ENCODE measurements around the gene CAPZB.

Gene CAPZB

GRCh38 chr1:19327736-19328135 is 157.6 kb downstream of the CAPZB start:
- DNase-seq (ENCODE audit: low read depth) = no peak

GRCh38 chr1:19327301-19327700 is 158.0 kb downstream of the CAPZB start:
- DNase-seq (ENCODE audit: low read depth) = no peak

GRCh38 chr1:19326748-19327065 is 158.6 kb downstream of the CAPZB start:
- no peak for DNase-seq (ENCODE audit: low read depth)

DNA sequence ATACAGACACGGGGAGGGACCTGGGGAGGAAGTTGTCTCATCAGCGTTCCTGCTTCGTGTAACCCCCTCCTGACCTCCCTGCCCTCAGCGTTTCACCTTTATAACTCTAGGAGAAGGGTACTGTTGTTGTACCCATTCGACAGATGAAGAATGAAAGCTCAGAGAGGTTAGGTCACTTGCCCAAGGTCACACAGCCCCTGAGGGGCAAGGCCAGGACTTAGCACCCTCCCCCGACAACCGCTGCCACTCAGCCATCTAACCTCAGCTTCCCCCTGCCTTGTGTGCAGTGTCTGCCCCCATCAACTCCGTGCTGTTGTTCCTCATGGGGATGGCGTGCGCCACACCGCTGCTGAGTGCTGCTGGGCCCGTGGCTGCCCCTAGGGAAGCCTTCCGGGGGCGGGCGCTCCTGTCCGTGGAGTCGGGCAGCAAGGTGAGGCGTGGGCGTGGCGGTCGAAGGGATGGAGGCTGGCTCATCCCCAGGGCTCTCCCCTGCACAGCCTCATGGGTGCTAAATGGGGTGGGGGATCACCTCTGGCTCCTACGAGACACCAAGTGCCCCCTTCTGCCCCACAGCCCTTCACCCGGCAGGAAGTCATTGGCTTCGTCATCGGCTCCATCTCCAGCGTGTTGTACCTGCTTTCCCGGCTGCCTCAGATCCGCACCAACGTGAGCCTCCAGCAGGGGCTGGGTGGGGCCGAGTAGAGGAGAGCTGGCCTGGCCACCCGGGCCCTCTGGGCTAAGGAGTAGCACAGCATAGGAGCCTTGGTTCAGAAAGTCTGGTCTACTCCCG is 159.2 kb downstream of the CAPZB start:
- no peak for DNase-seq (ENCODE audit: low read depth)

- no peak for DNase-seq (ENCODE audit: low read depth)
Observed at GRCh38 chr1:19325368-19325957, 159.9 kb downstream of the CAPZB start.

GRCh38 chr1:19324665-19324990 is 160.7 kb downstream of the CAPZB start:
- no peak for DNase-seq (ENCODE audit: low read depth)

DNA sequence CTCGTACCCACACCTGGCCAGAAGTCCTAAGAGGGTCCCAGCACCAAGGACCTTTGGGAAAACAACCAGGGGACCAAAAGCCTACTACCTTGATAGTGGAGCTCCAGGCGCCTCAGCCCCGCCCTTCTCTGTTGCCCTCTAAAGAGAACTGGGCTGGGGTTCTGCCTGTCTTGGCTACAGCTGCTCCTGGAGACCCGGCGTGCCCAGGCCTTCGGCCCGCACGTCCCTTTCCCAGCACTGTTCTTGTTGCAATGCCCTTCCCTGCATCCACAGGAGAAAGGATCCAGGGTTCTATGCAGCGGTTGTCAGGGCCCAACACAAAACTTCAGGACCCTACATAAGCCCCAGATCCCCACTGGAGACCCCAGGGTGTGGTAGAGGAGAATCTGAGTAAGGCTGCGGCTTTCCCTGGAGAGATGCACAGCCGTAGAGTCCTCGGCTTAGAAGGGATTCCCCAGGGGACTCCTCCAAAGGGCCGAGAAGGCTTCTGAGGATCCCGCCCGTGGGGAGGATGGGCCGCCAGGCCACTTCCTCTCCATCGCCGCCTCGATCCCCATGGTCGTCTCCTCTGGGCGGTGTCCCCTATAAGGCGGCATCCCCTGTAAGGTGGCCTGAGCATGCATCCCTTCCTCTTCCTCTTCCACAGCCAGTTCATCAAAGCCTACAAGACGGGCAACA is 161.2 kb downstream of the CAPZB start:
- no peak for DNase-seq (ENCODE audit: low read depth)

DNA sequence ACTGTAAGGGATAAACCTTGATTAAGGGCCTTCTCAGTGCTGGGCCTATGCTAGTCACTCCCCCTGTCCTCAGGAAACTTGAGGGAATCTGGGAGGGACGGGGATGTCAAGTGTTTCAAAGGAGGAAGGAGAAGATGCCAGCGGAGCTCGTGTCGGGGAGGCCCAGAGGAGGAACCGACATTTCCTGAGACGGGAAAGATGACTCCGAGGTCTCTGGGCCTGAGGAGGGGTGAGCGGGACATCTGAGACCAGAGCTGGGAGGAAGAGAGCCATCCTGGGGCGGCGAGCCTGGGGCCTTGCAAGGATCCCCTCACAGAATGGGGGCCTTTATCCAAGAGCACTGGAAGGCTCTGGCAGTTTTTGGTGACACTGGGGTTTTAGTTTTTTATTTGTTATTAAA is 162.9 kb downstream of the CAPZB start:
- DNase-seq (ENCODE audit: low read depth) = no peak

DNA sequence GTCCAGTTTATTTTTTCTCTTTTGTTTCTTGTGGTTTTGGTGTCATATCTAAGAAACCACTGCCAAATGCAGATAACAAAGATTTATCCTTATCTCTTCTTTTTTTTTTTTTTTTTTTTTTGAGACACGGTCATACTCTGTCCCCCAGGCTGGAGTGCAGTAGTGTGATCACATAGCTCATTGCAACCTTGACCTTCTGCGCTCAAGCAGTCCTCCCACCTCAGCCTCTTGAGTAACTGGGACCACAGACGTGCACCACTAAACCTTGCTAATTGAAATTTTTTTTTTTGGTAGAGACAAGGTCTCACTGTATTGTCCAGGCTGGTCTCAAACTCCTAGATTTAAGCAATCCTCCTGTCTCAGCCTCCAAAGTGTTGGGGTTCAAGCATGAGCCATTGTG is 164.3 kb downstream of the CAPZB start:
- DNase-seq (ENCODE audit: low read depth) = no peak

DNA sequence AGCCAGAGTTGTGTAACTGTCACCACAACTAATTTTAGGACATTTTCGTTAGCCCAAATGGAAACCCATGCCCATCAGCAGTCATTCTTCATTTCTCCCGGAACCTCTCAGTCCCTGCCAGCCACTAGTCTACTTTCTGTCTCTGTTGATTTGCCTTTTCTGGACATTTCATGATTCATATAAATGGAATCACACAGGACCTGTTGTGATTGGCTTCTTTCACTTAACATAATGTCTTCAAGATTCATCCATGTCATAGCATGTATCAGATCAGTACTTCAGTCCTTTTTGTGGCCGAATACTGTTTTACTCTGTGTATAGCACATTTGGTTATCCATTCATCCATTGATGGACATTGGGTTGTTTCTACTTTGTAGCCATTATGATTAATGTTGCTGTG is 166.1 kb downstream of the CAPZB start:
- DNase-seq (ENCODE audit: low read depth) = no peak

DNA sequence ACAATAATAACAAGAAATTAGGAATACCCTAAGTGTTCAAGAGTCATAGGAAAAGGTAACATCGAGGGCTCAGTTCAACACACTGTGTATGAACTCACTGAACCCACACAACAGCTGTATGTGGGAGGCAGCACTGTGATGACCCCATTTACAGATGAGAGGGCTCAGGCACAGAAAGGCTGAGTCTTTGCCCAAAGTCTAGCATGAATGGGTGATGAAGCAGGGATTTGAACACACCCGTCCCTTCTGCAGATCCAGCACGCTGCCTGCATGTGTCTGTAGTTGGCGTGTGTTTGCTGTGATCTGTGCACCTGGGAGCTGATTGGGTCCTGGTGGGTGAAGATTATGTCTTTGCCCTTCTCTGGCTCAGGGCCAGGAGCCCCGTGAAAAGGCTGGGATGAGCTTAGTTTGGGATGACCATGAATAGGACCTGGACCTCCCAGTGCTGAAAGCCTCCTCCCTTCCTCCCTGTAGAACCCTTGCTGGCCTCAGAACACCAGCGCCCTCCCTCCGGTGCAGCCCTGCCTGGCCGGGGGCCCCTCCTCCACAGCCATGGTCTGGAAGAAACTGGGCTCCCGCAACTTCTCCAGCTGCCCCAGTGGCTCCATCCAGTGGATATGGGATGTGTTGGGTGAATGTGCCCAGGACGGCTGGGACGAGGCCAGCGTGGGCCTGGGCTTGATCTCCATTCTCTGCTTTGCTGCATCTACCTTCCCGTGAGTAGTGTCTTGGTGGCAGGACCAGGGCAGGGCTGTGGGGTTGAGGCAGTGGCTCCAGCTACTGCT is 168.0 kb downstream of the CAPZB start:
- no peak for DNase-seq (ENCODE audit: low read depth)

DNA sequence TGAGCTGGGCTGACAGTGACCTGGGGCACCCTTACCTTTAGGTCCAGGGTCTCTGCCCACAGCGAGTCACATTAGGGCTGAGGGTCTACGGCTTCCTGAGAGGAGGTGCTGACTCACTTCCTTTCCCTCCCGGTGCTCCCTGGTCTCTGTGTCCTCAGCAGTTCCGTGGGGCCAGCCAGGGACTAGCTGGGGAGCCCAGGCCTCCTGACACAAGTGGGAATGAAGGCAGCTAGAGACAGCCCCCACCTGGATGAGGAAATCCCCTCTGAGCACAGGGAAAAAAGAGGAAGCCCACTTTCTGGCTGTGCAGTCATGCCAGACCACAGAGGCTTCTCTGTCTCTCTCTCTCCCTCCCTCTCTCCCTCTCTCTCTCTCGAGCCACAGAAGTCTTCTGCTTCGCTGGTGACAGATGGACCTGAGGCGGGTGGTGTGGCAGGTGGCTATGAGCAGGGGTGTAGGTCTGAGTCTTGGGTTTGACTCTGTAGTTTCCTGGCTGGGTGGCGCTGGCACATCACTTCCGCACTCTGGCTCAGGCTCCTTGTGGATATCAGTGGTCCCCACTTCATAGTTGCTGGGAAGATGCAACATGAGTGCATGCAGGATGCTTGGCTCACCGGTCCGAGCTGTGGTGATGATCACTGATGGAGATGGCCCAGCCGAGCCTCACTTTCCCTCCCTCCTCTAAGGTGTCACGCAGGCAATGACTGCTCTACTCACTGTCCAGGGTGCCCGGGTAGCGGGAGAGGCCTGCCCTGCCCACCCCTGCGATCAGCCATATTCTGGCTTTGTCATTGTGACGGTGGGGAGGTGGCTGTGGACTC is 169.8 kb downstream of the CAPZB start:
- no peak for DNase-seq (ENCODE audit: low read depth)

DNA sequence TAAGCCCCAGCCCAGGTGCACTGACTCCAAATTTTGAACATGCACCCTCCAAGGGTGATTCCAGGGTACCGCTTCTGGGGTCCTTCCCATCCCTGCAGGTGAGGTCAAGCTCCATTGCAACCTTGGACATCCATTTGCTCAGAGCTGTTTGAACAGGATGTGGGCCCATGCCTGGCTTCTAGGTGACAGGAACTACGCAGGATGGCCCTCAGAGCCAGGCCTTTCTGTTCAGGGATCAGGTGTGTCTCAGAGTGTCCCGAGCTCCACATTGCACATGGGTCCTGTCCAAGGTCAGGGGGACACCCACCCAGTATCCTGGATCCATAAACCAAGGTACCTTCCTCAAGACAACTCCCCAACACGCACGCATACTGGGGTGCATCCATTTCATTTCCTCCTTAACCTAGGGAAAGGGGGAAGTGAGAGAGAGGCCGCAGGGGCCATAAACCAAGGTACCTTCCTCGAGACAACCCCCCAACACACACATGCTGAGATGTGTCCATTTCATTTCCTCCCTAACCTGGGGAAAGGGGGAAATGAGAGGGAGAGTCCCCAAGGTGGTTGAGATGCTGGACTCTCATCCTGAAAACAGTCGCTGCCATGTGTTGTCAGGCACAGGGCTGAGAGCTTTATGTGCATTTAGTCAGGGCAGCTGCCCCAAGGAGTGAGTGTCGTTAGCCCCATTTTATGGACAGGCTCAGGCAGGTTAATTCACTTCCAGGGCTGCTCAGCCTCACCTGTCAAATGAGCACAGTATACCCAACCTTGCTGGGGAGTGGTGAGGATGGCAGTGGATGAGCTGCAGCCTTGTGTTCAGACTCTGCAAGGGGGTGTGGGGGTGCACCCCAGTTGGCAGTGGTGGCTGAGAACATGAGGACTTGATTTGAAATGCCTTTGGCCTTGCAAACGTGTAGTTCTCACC is 171.1 kb downstream of the CAPZB start:
- DNase-seq (ENCODE audit: low read depth) = no peak

- no peak for DNase-seq (ENCODE audit: low read depth)
Observed at GRCh38 chr1:19313636-19313959, 171.7 kb downstream of the CAPZB start.

GRCh38 chr1:19312782-19313635 is 172.3 kb downstream of the CAPZB start:
- DNase-seq (ENCODE audit: low read depth) = no peak

DNA sequence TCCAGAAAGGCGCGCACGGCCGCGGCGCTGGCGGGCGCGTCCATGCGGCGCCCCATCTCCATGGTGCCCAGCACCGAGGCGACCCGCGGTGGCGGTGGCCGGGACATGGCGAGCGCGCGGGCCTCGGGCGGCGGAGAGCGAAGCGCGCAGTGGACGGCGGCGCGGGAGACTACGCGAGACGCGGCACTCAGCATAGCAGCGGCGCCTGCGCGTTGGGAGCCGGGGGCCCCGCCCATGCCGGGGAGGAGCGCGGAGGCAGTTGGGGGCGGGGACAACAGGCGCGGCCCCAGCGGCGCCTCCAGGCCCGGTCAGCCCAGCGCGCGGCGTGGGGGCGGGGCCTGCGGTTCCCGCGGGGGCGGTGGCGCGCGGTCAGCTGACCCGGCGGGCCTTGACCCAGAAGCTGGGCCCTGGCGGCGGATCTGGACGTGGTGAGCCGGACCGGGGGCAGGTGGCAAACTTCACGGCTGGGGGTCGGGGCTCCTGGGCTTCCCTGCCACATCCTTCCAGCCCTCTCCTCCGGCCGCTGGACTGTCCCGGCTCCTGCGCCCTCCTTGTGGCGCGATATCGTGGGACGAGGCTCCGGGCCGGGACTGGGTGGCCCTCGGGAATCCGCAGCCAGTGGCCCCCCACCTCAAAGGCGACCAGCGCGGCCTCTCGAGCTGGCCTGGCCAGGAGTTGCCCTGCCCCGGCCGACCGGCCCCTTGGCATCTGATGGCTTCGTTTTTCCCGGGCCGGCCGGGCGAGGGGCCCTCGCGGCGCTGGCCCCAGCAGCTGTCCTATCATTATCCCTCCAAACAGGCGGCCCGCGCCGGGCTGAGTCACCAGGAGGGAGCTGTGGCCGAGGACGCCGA is 173.2 kb downstream of the CAPZB start, which contains the start of the genes AKR7A2 and SLC66A1:
TSS of gene AKR7A2 (minus strand) at position 214 of the 851 bp plus-strand sequence. CDS start at position 194, 20 bp downstream.
TSS of gene SLC66A1 (plus strand) at position 396 of the 851 bp plus-strand sequence. CDS start 5,352 bp downstream, outside the sequence.
- peak; percentile 82 for DNase-seq (ENCODE audit: low read depth)

DNA sequence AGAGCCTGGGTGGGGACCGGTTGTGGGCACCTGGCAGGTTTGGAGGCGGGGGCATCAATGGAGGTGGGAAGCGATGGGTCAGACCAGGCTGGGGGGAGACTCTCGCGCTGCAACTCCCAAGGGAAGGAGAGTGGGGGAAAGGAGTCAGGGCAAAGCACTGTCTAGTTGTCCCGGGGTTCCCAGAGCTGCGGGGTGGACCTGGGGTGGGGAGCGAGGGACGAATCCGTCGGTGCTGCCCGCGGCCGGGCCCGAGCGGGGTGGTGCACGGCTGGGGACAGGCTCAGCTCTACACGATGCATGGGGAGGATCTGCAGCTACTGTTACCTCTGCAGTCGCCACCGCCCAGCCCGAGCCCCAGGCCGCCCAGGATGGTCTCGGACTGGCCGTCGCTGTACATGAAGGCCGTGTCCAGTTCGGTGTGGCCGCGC is 173.8 kb downstream of the CAPZB start:
- no peak for DNase-seq (ENCODE audit: low read depth)

DNA sequence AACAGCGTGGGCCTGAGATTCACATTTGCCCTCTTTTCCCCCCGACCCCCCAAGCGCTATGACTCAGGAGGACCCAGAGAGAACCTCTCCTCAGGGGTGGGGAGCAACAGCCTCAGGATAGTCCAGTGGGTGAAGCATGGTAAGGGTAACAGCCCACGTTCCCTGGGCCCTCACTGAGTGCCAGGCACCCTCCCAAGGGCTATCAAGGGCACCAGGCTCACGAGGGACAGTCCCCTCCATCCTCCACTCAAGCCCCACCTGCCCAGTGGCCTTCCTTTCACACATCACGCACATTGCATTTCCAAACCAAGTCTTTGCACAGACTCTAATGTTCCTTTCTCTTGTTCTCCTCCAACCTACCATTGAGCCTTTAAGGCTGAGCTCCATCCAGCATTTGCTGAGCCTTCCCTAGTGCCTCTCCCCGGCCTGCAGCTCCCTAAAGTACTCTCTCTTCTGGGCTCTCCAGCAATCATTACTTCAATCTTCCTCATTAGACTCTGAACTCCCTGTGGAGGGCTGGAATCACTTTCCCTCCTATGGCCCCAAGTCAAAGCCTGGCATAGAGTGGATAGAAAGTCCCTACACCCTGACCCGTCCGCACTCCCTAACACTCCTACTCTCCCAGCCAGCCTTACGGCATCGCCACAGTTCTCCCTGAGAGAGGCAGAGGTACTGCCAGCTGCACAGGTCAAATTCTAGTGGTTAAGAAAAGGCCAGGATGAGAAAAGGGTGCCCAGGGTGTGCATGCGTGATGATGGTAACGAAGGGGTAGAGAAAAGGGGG is 174.4 kb downstream of the CAPZB start:
- DNase-seq (ENCODE audit: low read depth) = no peak

Data from stimulated activated CD4-positive, alpha-beta T cell treated with anti-CD3 and anti-CD28 coated beads, Interleukin-2, amount 100 ng/mL, for 4 hours (primary cell).